Measurements from ENCODE around the gene CCDC93.

- TF ChIP-seq CTCF (IDR thresholded peaks at IDR 0.05) = no peak
- no peak for TF ChIP-seq POLR2A (IDR thresholded peaks at IDR 0.05)
- no peak for TF ChIP-seq EP300 (IDR thresholded peaks at IDR 0.05)
Measured at GRCh38 chr2:118040891-118041290, 27.0 kb upstream of the CCDC93 start.
